GM12878 (cell line): ENCODE results near the gene C17orf50. TPM values are rescaled to one million over a fixed set of nuclear protein-coding genes. Genes with fewer than 3 reads are reported as not detected.

ENCODE experiments used
- ATAC-seq: fragments of 200-7000 bp; cut with Tn5 transposase; 3 replicates; pipeline ENCODE4 v1.9.1; 2020; ENCODE audit warnings: mild to moderate bottlenecking, moderate library complexity
- BruUV-seq: library from RNA; stranded (reverse); fragments of 400-500 nt; replicated peaks from 2 replicates; lab custom pipeline; 2021; lab: Mats Ljungman, UMichigan
- CTCF ChIA-PET: fragments of 300-600 bp; sonication (Branson Sonifier 250); formaldehyde crosslinking; extraction: SDS; loops from one replicate; lab custom pipeline; 2021; ENCODE audit warnings: inconsistent platforms; lab: Yijun Ruan, JAX
- POLR2A ChIA-PET: fragments of 350-600 bp; formaldehyde crosslinking; extraction: SDS; loops from one replicate; lab custom pipeline; 2021; ENCODE audit warnings: inconsistent platforms; lab: Charles Lee
- RAD21 ChIA-PET: fragments of 300-600 bp; sonication (Branson Sonifier 250); formaldehyde crosslinking; loops from one replicate; lab custom pipeline; 2023; ENCODE audit warnings: antibody characterized with exemption; ENCODE audit not compliant: unreplicated experiment; lab: Charles Lee
- SMC1A ChIA-PET: fragments of 300-600 bp; sonication (Branson Sonifier 250); formaldehyde crosslinking; loops from one replicate; lab custom pipeline; 2023; ENCODE audit not compliant: unreplicated experiment, uncharacterized antibody; lab: Charles Lee
- DNase-seq: peaks from one replicate; pipeline ENCODE4 v3.0.0-alpha.2; 2011; ENCODE audit warnings: low read depth, low spot score
- FAIRE-seq: peaks from 3 replicates; lab custom pipeline; 2011; peaks lifted over from hg19 to GRCh38; lab: Jason Lieb, UNC
- H2AFZ ChIP-seq: 2 replicates; pipeline ENCODE4 v1.6.0; 2011; ENCODE audit warnings: low read depth, low read length, control low read depth; ENCODE audit not compliant: control insufficient read depth
- H3K27ac ChIP-seq: 2 replicates; pipeline ENCODE4 v1.5.1; 2011; ENCODE audit warnings: control low read depth; ENCODE audit not compliant: control insufficient read depth, insufficient read depth
- H3K27me3 ChIP-seq, 2 experiments: replicated peaks in 1 of 2; 2 replicates each; pipeline versions ENCODE4 v1.6.0 to v1.6.1; 2011; ENCODE audit warnings: low read length in 1 of 2; ENCODE audit not compliant: control insufficient read depth in 2 of 2, insufficient read depth in 2 of 2
- H3K36me3 ChIP-seq, 2 experiments: 2 replicates each; pipeline ENCODE4 v1.5.1; 2011; ENCODE audit warnings: low read length in 1 of 2; ENCODE audit not compliant: control insufficient read depth in 2 of 2, insufficient read depth in 2 of 2
- H3K4me1 ChIP-seq: 2 replicates; pipeline ENCODE4 v1.6.1; 2011; ENCODE audit warnings: mild to moderate bottlenecking, low read length, moderate library complexity, mixed read lengths; ENCODE audit not compliant: control insufficient read depth, insufficient read depth
- H3K4me2 ChIP-seq: 2 replicates; pipeline ENCODE4 v1.6.0; 2011; ENCODE audit warnings: control low read depth; ENCODE audit not compliant: control insufficient read depth, insufficient read depth
- H3K4me3 ChIP-seq: fragments of 200-600 bp; sonication (generic); 2 replicates; pipeline ENCODE4 v1.5.1; 2016
- H3K79me2 ChIP-seq: 2 replicates; pipeline ENCODE4 v1.6.0; 2011; ENCODE audit warnings: low read length; ENCODE audit not compliant: control insufficient read depth, insufficient read depth
- H3K9ac ChIP-seq: 2 replicates; pipeline ENCODE4 v1.8.0; 2011; ENCODE audit warnings: low read length, control low read depth, mixed read lengths; ENCODE audit not compliant: control insufficient read depth, insufficient read depth
- H3K9me3 ChIP-seq: replicated peaks from 3 replicates; pipeline ENCODE4 v1.5.1; 2011; ENCODE audit warnings: mild to moderate bottlenecking, low read length; ENCODE audit not compliant: control insufficient read depth, insufficient read depth
- H4K20me1 ChIP-seq: 2 replicates; pipeline ENCODE4 v1.6.0; 2011; ENCODE audit not compliant: control insufficient read depth, insufficient read depth
- ATF7 ChIP-seq: fragments of 450-650 bp; IDR thresholded peaks from 2 replicates; pipeline ENCODE4 v1.6.1; 2016; ENCODE audit warnings: low read depth, mild to moderate bottlenecking
- CHD2 ChIP-seq: IDR thresholded peaks from 2 replicates; pipeline ENCODE4 v1.6.1; 2011; ENCODE audit warnings: low read depth, low read length, improper control_type of control experiment, borderline replicate concordance
- JUNB ChIP-seq: IDR thresholded peaks from 2 replicates; pipeline ENCODE4 v1.6.1; 2016; ENCODE audit warnings: antibody characterized with exemption, mild to moderate bottlenecking
- KAT2A ChIP-seq: conservative IDR thresholded peaks from 2 replicates; pipeline ENCODE4 v1.6.1; 2011; ENCODE audit warnings: low read depth, low read length; ENCODE audit not compliant: control insufficient read depth
- TCF12 ChIP-seq: IDR thresholded peaks from 2 replicates; pipeline ENCODE4 v1.6.1; 2011; ENCODE audit warnings: low read depth, mild to moderate bottlenecking, low read length
- WGBS: methylation state at CpG from one replicate; pipeline ENCODE4 v1.1.6; 2016; ENCODE audit warnings: low lambda C conversion rate; ENCODE audit not compliant: insufficient replicate concordance, insufficient coverage; ENCODE audit errors: missing lambda C conversion rate; 5-methylcytosine and 5-hydroxymethylcytosine counted together
- in situ Hi-C: fragments of 300-500 bp; cut with MboI; formaldehyde crosslinking; loops from 9 replicates; pipeline ENCODE4 v1.14.3; 2018; ENCODE audit warnings: mixed read lengths
- intact Hi-C: fragments of 100-400 bp; cut with micrococcal nuclease; formaldehyde crosslinking; loops from one replicate; pipeline ENCODE4 v1.14.2; 2022; ENCODE audit not compliant: unreplicated experiment
- polyA plus RNA-seq, 11 experiments: library from polyadenylated mRNA; depleted of rRNA in 4 of 11; unstranded in 6 of 11; stranded (reverse) in 5 of 11; fragments of >200 nt; fragmentation: Nextera tagmentation in 4 of 11; fragmentation: Illumina TruSeq in 1 of 11; extraction: Ambion mirVana in 4 of 11; extraction: Trizol in 1 of 11; gene quantifications; 1 replicate in 1 of 11; 2 replicates in 10 of 11; pipeline versions ENCODE4 v1.2.1 to v1.2.3, GENCODE V29; 2011 to 2016; ENCODE audit warnings: inconsistent platforms in 2 of 11, missing spikeins in 2 of 11, low read depth in 1 of 11
- total RNA-seq, 4 experiments: library from RNA; depleted of rRNA in 3 of 4; stranded (reverse); fragments of >200 nt in 3 of 4; fragmentation: Illumina TruSeq in 1 of 4; extraction: Trizol in 1 of 4; gene quantifications; 2 replicates each; pipeline versions ENCODE4 v1.2.1 to v1.2.3, GENCODE V29; 2013 to 2021

The C17orf50 gene
- total and polyA plus RNA-seq, 10 of the 15 experiments (the other 5 are each of a cell fraction or from before 2014, with no cell fraction given) = 0.16 TPM; not detected in 9

GRCh38 chr17:35786941-35787432 lies 26.3 kb downstream of the C17orf50 start (continued):
- no peak for TF ChIP-seq ATF7

GRCh38 chr17:35788477-35789368 lies 28.0 kb downstream of the C17orf50 start:
- Histone ChIP-seq H3K79me2 (no peaks in the 10 kb centered on the region), H3K9me3 (no peaks in the 10 kb centered on the region), H3K9ac (no peak overlapping the region), H3K4me1 (no peaks in the 10 kb centered on the region), H3K27me3 (peaks cover 2 to 8% of the 10 kb centered on the region in 2 experiments; a peak in 2 of 4 replicates), H3K4me2 (no peak overlapping the region), H2AFZ (no peak overlapping the region), H3K4me3 (no peak overlapping the region), H3K36me3 (no peaks in the 10 kb centered on the region), H3K27ac (no peak overlapping the region), H4K20me1 (no peaks in the 10 kb centered on the region)
- TF ChIP-seq KAT2A (no peak), CHD2 (no peak), TCF12 (no peak), JUNB (no peak)
- 15% methylated on average over 2 of the region's 2 CpGs for WGBS
- BruUV-seq = no TSS peak
- ChIA-PET POLR2A (no interaction called here), CTCF (interaction anchor here (2.2 kb wide), 1 partner anchor 25 kb away, joined by 7 read pairs; no protein-coding TSS in a partner anchor), SMC1A (interaction anchor here (1.2 kb wide), 1 partner anchor 25 kb away, joined by 3 read pairs; no protein-coding TSS in a partner anchor), RAD21 (no interaction called here)
- intact Hi-C loops (no loop called here), in situ Hi-C loops (no loop called here)
- FAIRE-seq (no peak), DNase-seq (no peak), ATAC-seq (no peak)
